Right lobe of liver (tissue), 6 donors: ENCODE data around the gene MINAR2. TPM values are rescaled to one million over a fixed set of nuclear protein-coding genes. Genes with fewer than 3 reads are reported as not detected.

ENCODE experiments used
- ATAC-seq, 4 donors: fragments of 200-7000 bp; cut with Tn5 transposase; one replicate each; pipeline ENCODE4 v1.9.1; 2020; ENCODE audit warnings: mild to moderate bottlenecking in 4 of 4, moderate library complexity in 4 of 4
- DNase-seq, 3 donors: peaks; one replicate each; pipeline ENCODE4 v3.0.0-alpha.2; 2020
- H3K27ac ChIP-seq, 3 donors: fragments of 200-600 bp; one replicate each; pipeline ENCODE4 v1.8.0; 2022
- H3K27me3 ChIP-seq, 2 donors: fragments of 200-600 bp; one replicate each; pipeline ENCODE4 v1.8.0; 2022
- H3K36me3 ChIP-seq, 4 donors: fragments of 200-600 bp; sonication (generic) in 1 of 4; one replicate each; pipeline versions ENCODE4 v1.5.1 to v1.8.0; 2017 to 2022; ENCODE audit warnings: control low read depth in 1 of 4
- H3K4me1 ChIP-seq, 4 donors: fragments of 200-600 bp; sonication (generic) in 1 of 4; one replicate each; pipeline versions ENCODE4 v1.5.1 to v1.8.0; 2017 to 2022; ENCODE audit warnings: control low read depth in 1 of 4
- H3K4me3 ChIP-seq, 3 donors: fragments of 200-600 bp; one replicate each; pipeline ENCODE4 v1.8.0; 2022
- H3K9me3 ChIP-seq, 4 donors: fragments of 200-600 bp; sonication (generic) in 1 of 4; one replicate each; pipeline versions ENCODE4 v1.5.1 to v1.8.0; 2017 to 2022; ENCODE audit warnings: control low read depth in 1 of 4
- POLR2A ChIP-seq: fragments of 450-650 bp; IDR thresholded peaks from one replicate; pipeline ENCODE4 v1.6.1; 2017; ENCODE audit warnings: antibody characterized with exemption, mild to moderate bottlenecking
- WGBS: methylation state at CpG from one replicate; pipeline ENCODE4 v1.1.6; 2018; ENCODE audit warnings: low coverage, low lambda C conversion rate; ENCODE audit not compliant: insufficient coverage; ENCODE audit errors: missing lambda C conversion rate; 5-methylcytosine and 5-hydroxymethylcytosine counted together
- intact Hi-C, 2 donors: fragments of 100-400 bp; cut with DNase I; formaldehyde crosslinking; loops; one replicate each; pipeline versions ENCODE4 v1.11.2 to v1.14.1; 2022
- total RNA-seq, 6 experiments: library from RNA; depleted of rRNA in 2 of 6; stranded (reverse); fragments of >200 nt in 2 of 6; fragmentation: NEBNext Ultra II Directional in 3 of 6; extraction: Animal tissue kit (Norgen Biotek cat#: 25700) in 3 of 6; gene quantifications; one replicate each; pipeline versions ENCODE4 v1.1.0 to v1.2.4, GENCODE V29; 2016 to 2023
- TF ChIP-seq, protein P1 (sequence below), 4 donors: fragments of 200-600 bp in 3 of 4; fragments of 450-650 bp in 1 of 4; IDR thresholded peaks; one replicate each; pipeline versions ENCODE4 v1.5.1 to v1.8.0; 2016 to 2022; ENCODE audit warnings: antibody characterized with exemption in 4 of 4, mild to moderate bottlenecking in 2 of 4
- donor health status: DM: no; HTN: yes; CAD: no.
- donor health status: DM: no; HTN: no; CAD: no.
- donor health status: DM: no; HTN: no; CAD: no.
- donor health status: DM: no; HTN: yes; CAD: no.
- donor health status: DM: no; HTN: yes; CAD: no.

Gene MINAR2
- total RNA-seq, 6 experiments from 2014 or later: not detected

DNA sequence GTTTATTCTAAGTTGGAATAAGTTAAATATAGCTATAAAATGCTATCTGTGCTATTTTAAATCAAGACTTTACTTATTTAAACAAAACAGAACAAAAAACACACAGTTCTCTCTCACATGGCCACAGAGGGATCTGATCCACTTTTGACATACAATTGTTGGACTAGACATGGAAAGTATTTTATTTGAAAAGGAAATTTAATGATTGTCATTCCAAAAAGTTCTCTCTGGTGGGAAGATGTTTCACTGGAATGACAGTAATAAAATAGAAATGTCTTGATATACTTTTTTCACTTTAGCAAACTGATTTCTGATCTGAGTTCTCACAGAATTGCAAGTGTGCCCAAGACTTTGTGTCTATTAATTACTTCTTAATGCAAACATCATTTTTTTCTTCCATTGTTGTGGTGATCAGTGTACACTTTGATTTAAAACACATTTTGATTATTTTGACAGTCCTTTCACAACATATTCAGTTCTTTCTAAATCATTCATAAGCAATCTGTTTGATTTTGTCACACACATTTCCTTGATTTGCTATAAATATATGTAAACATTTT, 30.1 kb upstream of the MINAR2 start:
- intact Hi-C loops: no loop called here

DNA sequence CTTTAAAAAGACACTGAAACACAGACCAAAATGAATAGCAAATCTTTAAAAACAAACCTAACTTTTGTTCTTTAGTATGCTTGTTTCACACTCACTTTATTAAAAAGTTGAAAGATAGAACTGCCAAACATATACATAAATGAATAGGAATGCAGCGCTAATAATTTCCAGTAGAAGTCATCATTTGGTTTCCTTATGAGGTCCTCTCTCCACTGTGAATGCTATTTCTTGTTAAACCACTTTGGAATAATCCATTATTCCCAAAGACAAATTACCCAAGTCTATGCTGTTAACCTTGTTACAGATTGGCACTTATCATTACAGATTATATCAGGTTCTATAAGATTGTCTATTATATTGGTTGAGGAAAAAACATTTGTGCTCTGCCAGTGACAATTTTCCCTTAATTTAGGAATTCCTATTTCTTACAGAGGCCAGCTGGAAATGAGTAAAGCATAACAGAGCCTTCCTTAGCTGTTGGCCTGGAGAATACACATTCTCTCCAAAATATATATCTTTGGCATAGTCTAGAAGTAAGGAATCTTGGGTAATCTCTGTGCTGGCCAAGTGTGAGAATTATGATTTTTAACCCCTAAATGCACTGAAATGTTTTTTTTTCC, 29.3 kb upstream of the MINAR2 start:
- 50% methylated on average over 1 of the region's 1 CpG for WGBS

More for the DNA sequence above, 30.1 kb upstream of the MINAR2 start:
- H3K27me3 ChIP-seq: no peaks in the 10 kb centered on the region
- ATAC-seq (no peak), DNase-seq (no peak)
- no peak overlapping the region for H3K27ac ChIP-seq
- H3K36me3 ChIP-seq: no peaks in the 10 kb centered on the region
- H3K4me1 ChIP-seq: no peaks in the 10 kb centered on the region
- H3K9me3 ChIP-seq: no peaks in the 10 kb centered on the region
- TF ChIP-seq, protein P1, sequence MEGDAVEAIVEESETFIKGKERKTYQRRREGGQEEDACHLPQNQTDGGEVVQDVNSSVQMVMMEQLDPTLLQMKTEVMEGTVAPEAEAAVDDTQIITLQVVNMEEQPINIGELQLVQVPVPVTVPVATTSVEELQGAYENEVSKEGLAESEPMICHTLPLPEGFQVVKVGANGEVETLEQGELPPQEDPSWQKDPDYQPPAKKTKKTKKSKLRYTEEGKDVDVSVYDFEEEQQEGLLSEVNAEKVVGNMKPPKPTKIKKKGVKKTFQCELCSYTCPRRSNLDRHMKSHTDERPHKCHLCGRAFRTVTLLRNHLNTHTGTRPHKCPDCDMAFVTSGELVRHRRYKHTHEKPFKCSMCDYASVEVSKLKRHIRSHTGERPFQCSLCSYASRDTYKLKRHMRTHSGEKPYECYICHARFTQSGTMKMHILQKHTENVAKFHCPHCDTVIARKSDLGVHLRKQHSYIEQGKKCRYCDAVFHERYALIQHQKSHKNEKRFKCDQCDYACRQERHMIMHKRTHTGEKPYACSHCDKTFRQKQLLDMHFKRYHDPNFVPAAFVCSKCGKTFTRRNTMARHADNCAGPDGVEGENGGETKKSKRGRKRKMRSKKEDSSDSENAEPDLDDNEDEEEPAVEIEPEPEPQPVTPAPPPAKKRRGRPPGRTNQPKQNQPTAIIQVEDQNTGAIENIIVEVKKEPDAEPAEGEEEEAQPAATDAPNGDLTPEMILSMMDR (IDR thresholded peaks at IDR 0.05): no peak
- TF ChIP-seq POLR2A: no peak
- no peak overlapping the region for H3K4me3 ChIP-seq

DNA sequence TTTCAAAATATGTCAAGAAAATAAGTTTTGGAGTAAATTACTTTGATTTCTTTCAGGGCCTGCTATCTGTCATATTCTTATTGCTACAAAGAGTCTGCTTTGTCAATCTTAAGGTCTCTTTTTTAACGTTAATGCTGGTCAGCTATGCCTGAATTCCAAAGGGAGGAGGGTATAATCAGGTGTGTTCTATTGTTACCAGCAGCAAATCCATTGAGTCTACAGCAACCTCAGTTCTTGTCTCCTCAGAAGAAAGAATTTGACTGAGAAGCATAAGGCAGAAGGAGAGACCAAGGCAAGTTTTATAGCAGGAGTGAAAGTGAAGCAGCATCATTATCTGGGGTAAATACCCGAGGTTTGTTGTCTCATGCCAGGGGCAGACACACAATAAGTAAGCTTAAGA, 23.7 kb upstream of the MINAR2 start:
- no peaks in the 10 kb centered on the region for H3K4me1 ChIP-seq
- no peak overlapping the region for H3K4me3 ChIP-seq
- TF ChIP-seq, protein P1 (IDR thresholded peaks at IDR 0.05): no peak
- no peak for DNase-seq
- no peaks in the 10 kb centered on the region for H3K9me3 ChIP-seq
- intact Hi-C loops: no loop called here
- ATAC-seq: no peak
- H3K27me3 ChIP-seq: no peaks in the 10 kb centered on the region
- H3K27ac ChIP-seq: no peak overlapping the region
- no peaks in the 10 kb centered on the region for H3K36me3 ChIP-seq
- WGBS: 6% methylated on average over 2 of the region's 2 CpGs

More for the DNA sequence above, 29.3 kb upstream of the MINAR2 start:
- no peak for ATAC-seq
- Histone ChIP-seq H3K27ac (no peak overlapping the region), H3K4me3 (no peak overlapping the region), H3K27me3 (no peaks in the 10 kb centered on the region), H3K9me3 (no peaks in the 10 kb centered on the region), H3K4me1 (no peaks in the 10 kb centered on the region), H3K36me3 (no peaks in the 10 kb centered on the region)
- intact Hi-C loops: no loop called here
- TF ChIP-seq POLR2A: no peak
- TF ChIP-seq, protein P1 (IDR thresholded peaks at IDR 0.05): no peak
- DNase-seq: no peak

DNA sequence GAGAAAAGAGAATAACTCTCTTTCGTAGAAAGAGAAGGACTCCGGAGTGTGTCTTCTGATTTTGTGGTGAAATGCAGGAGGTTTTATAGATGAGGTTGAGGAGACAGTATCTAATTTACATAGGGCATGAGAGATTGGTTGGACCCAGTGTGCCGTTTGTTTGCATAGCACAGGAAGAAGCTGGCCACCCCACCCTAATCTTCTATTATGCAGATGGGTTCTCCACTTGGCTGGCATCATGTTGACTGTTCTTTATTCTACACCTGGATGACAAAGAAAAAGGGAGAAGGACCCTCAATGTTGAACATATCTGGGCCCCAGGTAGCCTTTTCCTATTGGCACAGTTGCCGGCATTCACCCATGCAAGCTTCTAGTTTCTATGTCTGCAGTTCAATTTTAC, 23.2 kb upstream of the MINAR2 start:
- no peaks in the 10 kb centered on the region for H3K27me3 ChIP-seq
- H3K36me3 ChIP-seq: no peaks in the 10 kb centered on the region
- intact Hi-C loops: no loop called here
- TF ChIP-seq POLR2A: no peak
- TF ChIP-seq, protein P1 (IDR thresholded peaks at IDR 0.05): no peak
- ATAC-seq (no peak), DNase-seq (no peak)
- 78% methylated on average over 4 of the region's 4 CpGs for WGBS
- no peaks in the 10 kb centered on the region for H3K9me3 ChIP-seq
- no peak overlapping the region for H3K27ac ChIP-seq
- H3K4me3 ChIP-seq: no peak overlapping the region
- H3K4me1 ChIP-seq: no peaks in the 10 kb centered on the region

DNA sequence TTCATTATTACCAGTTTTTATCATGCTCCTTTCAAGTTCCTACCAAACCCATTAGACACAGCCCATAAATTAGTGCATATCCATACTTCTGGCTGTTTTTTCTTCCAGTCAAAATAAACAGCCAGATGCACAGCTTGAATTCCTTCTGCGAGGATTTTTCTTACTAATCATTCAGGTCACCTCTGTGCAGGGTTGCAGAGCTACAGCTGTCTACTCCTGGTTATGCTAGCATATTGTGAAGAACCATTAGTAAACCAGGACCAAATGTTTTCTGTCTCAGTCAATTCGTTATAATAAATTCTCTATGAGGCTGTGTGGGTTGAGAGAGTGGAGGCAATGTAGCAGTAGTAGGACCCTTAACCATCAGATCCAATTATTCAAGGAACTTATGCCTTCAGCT, 8.1 kb upstream of the MINAR2 start:
- no peaks in the 10 kb centered on the region for H3K36me3 ChIP-seq
- H3K27ac ChIP-seq: no peak overlapping the region
- 36% methylated on average over 2 of the region's 2 CpGs for WGBS
- TF ChIP-seq POLR2A: no peak
- TF ChIP-seq, protein P1 (IDR thresholded peaks at IDR 0.05): no peak
- H3K4me1 ChIP-seq: no peaks in the 10 kb centered on the region
- ATAC-seq (no peak), DNase-seq (no peak)
- no peak overlapping the region for H3K4me3 ChIP-seq
- no peaks in the 10 kb centered on the region for H3K9me3 ChIP-seq
- intact Hi-C loops: no loop called here
- H3K27me3 ChIP-seq: no peaks in the 10 kb centered on the region
